Breast epithelium (tissue), 4 donors: Measurements from ENCODE around the gene PPP2R5B. TPM values are rescaled to one million over a fixed set of nuclear protein-coding genes. Genes with fewer than 3 reads are reported as not detected.

Source experiments
- DNase-seq, 2 donors: peaks; one replicate each; pipeline ENCODE4 v3.0.0-alpha.2; 2019; ENCODE audit warnings: low spot score in 2 of 2
- H3K27ac ChIP-seq, 2 donors: fragments of 200-600 bp; sonication (generic) in 1 of 2; one replicate each; pipeline ENCODE4 v1.5.1; 2016 to 2019; ENCODE audit warnings: mild to moderate bottlenecking in 1 of 2
- H3K27me3 ChIP-seq, 2 donors: fragments of 200-600 bp; sonication (generic) in 1 of 2; one replicate each; pipeline versions ENCODE4 v1.5.1 to v1.6.0; 2017 to 2019; ENCODE audit warnings: control low read depth in 1 of 2, mild to moderate bottlenecking in 1 of 2
- H3K36me3 ChIP-seq: fragments of 200-600 bp; one replicate; pipeline ENCODE4 v1.5.1; 2019
- H3K4me1 ChIP-seq, 2 donors: fragments of 200-600 bp; sonication (generic); one replicate each; pipeline ENCODE4 v1.5.1; 2016 to 2019; ENCODE audit warnings: control low read depth in 1 of 2
- H3K4me3 ChIP-seq, 3 donors: fragments of 200-600 bp; sonication (generic); 1 replicate in 2 of 3; 2 replicates in 1 of 3; pipeline ENCODE4 v1.5.1; 2016 to 2019; ENCODE audit warnings: mild to moderate bottlenecking in 3 of 3, moderate library complexity in 2 of 3
- H3K9me3 ChIP-seq, 2 donors: fragments of 200-600 bp; sonication (generic) in 1 of 2; one replicate each; pipeline ENCODE4 v1.5.1; 2016 to 2019; ENCODE audit warnings: control low read depth in 1 of 2
- POLR2A ChIP-seq: fragments of 450-650 bp; IDR thresholded peaks from one replicate; pipeline ENCODE4 v1.6.1; 2016; ENCODE audit warnings: antibody characterized with exemption, mild to moderate bottlenecking, moderate library complexity
- POLR2AphosphoS5 ChIP-seq, 3 donors: sonication (generic); formaldehyde crosslinking; IDR thresholded peaks; one replicate each; pipeline ENCODE4 v1.6.1; 2017; ENCODE audit warnings: antibody characterized with exemption in 3 of 3
- intact Hi-C: fragments of 100-400 bp; cut with DNase I; formaldehyde crosslinking; loops from one replicate; pipeline ENCODE4 v1.15.1; 2023; ENCODE audit warnings: low total_unique reads
- total RNA-seq, 3 donors: library from RNA; depleted of rRNA; stranded (reverse); fragments of >200 nt; gene quantifications; one replicate each; pipeline ENCODE4 v1.1.0, GENCODE V29; 2016
- TF ChIP-seq, protein P1 (sequence below), 3 donors: fragments of 450-650 bp; IDR thresholded peaks; one replicate each; pipeline ENCODE4 v1.5.1; 2016 to 2017; ENCODE audit warnings: antibody characterized with exemption in 3 of 3, mild to moderate bottlenecking in 3 of 3, moderate library complexity in 3 of 3

Gene PPP2R5B
- total RNA-seq, 3 donors from 2014 or later = 12.8 to 14.0 (median 13.8) TPM

GRCh38 chr11:64888729-64889511, 35.6 kb upstream of the PPP2R5B start:
- no peak for DNase-seq
- Histone ChIP-seq H3K27ac (no peak overlapping the region), H3K9me3 (no peaks in the 10 kb centered on the region), H3K4me3 (no peak overlapping the region), H3K36me3 (no peaks in the 10 kb centered on the region), H3K27me3 (no peaks in the 10 kb centered on the region), H3K4me1 (peaks cover 0 to 4% of the 10 kb centered on the region in 2 donors)
- TF ChIP-seq POLR2A (no peak), POLR2AphosphoS5 (IDR thresholded peaks at IDR 0.05) (no peak)
- TF ChIP-seq, protein P1, sequence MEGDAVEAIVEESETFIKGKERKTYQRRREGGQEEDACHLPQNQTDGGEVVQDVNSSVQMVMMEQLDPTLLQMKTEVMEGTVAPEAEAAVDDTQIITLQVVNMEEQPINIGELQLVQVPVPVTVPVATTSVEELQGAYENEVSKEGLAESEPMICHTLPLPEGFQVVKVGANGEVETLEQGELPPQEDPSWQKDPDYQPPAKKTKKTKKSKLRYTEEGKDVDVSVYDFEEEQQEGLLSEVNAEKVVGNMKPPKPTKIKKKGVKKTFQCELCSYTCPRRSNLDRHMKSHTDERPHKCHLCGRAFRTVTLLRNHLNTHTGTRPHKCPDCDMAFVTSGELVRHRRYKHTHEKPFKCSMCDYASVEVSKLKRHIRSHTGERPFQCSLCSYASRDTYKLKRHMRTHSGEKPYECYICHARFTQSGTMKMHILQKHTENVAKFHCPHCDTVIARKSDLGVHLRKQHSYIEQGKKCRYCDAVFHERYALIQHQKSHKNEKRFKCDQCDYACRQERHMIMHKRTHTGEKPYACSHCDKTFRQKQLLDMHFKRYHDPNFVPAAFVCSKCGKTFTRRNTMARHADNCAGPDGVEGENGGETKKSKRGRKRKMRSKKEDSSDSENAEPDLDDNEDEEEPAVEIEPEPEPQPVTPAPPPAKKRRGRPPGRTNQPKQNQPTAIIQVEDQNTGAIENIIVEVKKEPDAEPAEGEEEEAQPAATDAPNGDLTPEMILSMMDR (IDR thresholded peaks at IDR 0.05) = no peak
- intact Hi-C loops = no loop called here

- H3K36me3 ChIP-seq = no peaks in the 10 kb centered on the region
- TF ChIP-seq POLR2A (no peak), POLR2AphosphoS5 (IDR thresholded peaks at IDR 0.05) (no peak)
- TF ChIP-seq, protein P1 (IDR thresholded peaks at IDR 0.05) = no peak
- DNase-seq = no peak
- no peaks in the 10 kb centered on the region for H3K9me3 ChIP-seq
- intact Hi-C loops = no loop called here
- H3K27ac ChIP-seq = no peak overlapping the region
- no peak overlapping the region for H3K4me3 ChIP-seq
- H3K4me1 ChIP-seq = peaks cover 0 to 4% of the 10 kb centered on the region in 2 donors
- no peaks in the 10 kb centered on the region for H3K27me3 ChIP-seq
These were observed 34.0 kb upstream of the PPP2R5B start for GRCh38 chr11:64890522-64890939.

- DNase-seq = no peak
- Histone ChIP-seq H3K27me3 (no peaks in the 10 kb centered on the region), H3K4me1 (peaks cover 0 to 4% of the 10 kb centered on the region in 2 donors), H3K27ac (no peak overlapping the region), H3K36me3 (no peaks in the 10 kb centered on the region), H3K4me3 (no peak overlapping the region), H3K9me3 (no peaks in the 10 kb centered on the region)
- intact Hi-C loops = no loop called here
- TF ChIP-seq POLR2AphosphoS5 (IDR thresholded peaks at IDR 0.05) (no peak), POLR2A (no peak)
- TF ChIP-seq, protein P1 (IDR thresholded peaks at IDR 0.05) = no peak
These were observed 33.2 kb upstream of the PPP2R5B start for GRCh38 chr11:64891215-64891848.

DNA sequence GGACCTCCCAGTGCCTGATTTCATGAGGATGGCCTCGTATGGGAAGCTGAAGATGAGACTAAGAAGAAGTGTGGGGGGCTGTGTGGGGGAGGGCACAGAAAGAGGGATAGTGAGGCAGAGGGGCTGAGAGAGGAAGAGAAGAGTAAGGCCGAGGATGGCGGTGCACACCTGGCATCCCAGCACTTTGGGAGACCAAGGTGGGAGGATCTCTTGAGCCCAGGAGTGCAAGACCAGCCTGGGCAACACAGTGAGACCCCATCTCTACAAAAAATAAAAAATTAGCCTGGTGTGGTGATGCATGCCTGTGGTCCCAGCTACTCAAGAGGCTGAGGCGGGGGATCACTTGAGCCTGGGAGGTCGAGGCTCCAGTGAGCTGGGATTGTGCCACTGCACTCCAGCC, 32.6 kb upstream of the PPP2R5B start:
- no peak overlapping the region for H3K27ac ChIP-seq
- DNase-seq = no peak
- intact Hi-C loops = no loop called here

More for the DNA sequence above, 32.6 kb upstream of the PPP2R5B start:
- H3K9me3 ChIP-seq = no peaks in the 10 kb centered on the region
- no peak overlapping the region for H3K4me3 ChIP-seq
- H3K27me3 ChIP-seq = no peaks in the 10 kb centered on the region
- H3K36me3 ChIP-seq = no peaks in the 10 kb centered on the region
- peaks cover 0 to 4% of the 10 kb centered on the region in 2 donors for H3K4me1 ChIP-seq
- no peak for TF ChIP-seq POLR2A
- TF ChIP-seq, protein P1 (IDR thresholded peaks at IDR 0.05) = no peak
- TF ChIP-seq POLR2AphosphoS5 (IDR thresholded peaks at IDR 0.05) = no peak
